ENCODE measurements around the gene PRLR. TPM values are rescaled to one million over a fixed set of nuclear protein-coding genes. Genes with fewer than 3 reads are reported as not detected.

The PRLR gene
- total and polyA plus RNA-seq, 11 donors: 0.08 to 2.2 (median 0.57) TPM

- peaks cover 0 to 25% (median 6%) of the 10 kb centered on the region in 9 donors for H3K27me3 ChIP-seq
- H3K9me3 ChIP-seq: peaks cover 0 to 1% (median 0%) of the 10 kb centered on the region in 12 donors
- intact Hi-C loops (cut with DNase I): loop anchor here in 8 of 10 donors (5.0 to 10.0 kb wide), 6 partner anchors 40 to 530 kb away; no protein-coding TSS in a partner anchor
- ATAC-seq (no peak), DNase-seq (no peak)
- H3K36me3 ChIP-seq: no peaks in the 10 kb centered on the region
- H3K4me3 ChIP-seq: no peak overlapping the region
- no peaks in the 10 kb centered on the region for H3K4me1 ChIP-seq
- no peak for TF ChIP-seq POLR2A (IDR thresholded peaks at IDR 0.05)
- no peak for TF ChIP-seq CTCF (IDR thresholded peaks at IDR 0.05)
- no peak overlapping the region for H3K27ac ChIP-seq
- WGBS, 4 donors: 68 to 86% (median 80%) methylated on average over 3 of the region's 3 CpGs
Measured at GRCh38 chr5:35001842-35002241, 228.4 kb downstream of the PRLR start.

Other genes with a start within 250 kb of the PRLR start
- gene AGXT2, start 182.5 kb downstream of the PRLR start, total RNA-seq: not detected
- not detected for gene AGXT2, start 182.5 kb downstream of the PRLR start, polyA plus RNA-seq

Measured in heart left ventricle (tissue), 16 donors.